HCT116 (cell line): ENCODE data around the gene KAT5. TPM values are rescaled to one million over a fixed set of nuclear protein-coding genes. Genes with fewer than 3 reads are reported as not detected.
A peak's percentile ranks its signal among the peaks of the same experiment; 100 is the strongest.

Source experiments
- ATAC-seq: fragments of 200-7000 bp; cut with Tn5 transposase; 2 replicates; pipeline ENCODE4 v1.9.1; 2020; ENCODE audit warnings: mild to moderate bottlenecking, moderate library complexity
- BruUV-seq: library from RNA; stranded (reverse); fragments of 400-500 nt; replicated peaks from 2 replicates; lab custom pipeline; 2021; lab: Mats Ljungman, UMichigan
- CTCF ChIA-PET: fragments of 300-600 bp; sonication (Branson Sonifier 250); formaldehyde crosslinking; loops from one replicate; lab custom pipeline; 2021; ENCODE audit warnings: antibody characterized with exemption; lab: Charles Lee
- POLR2A ChIA-PET: fragments of 300-600, 350-600 bp; sonication (Branson Sonifier 250); formaldehyde crosslinking; loops from one replicate; lab custom pipeline; 2021; ENCODE audit warnings: antibody characterized with exemption; lab: Charles Lee
- RAD21 ChIA-PET, 2 experiments: fragments of 300-600 bp; sonication (Branson Sonifier 250); formaldehyde crosslinking; loops; one replicate each; lab custom pipeline; 2023; ENCODE audit warnings: low total read pairs in 2 of 2; ENCODE audit not compliant: uncharacterized antibody in 2 of 2, unreplicated experiment in 2 of 2, low non-redundant PET in 1 of 2; lab: Charles Lee
- DNase-seq: peaks from one replicate; pipeline ENCODE4 v3.0.0-alpha.2; 2010; ENCODE audit warnings: low read depth, low spot score
- H2AFZ ChIP-seq: fragments of 200-600 bp; shearing (Covaris generic), sonication (generic); 2 replicates; pipeline ENCODE4 v1.6.1; 2017; ENCODE audit warnings: low read depth, mixed run types, mixed read lengths, antibody characterized with exemption, low read length; ENCODE audit not compliant: poor library complexity, severe bottlenecking
- H3K27ac ChIP-seq: 2 replicates; pipeline ENCODE4 v1.5.1; 2012; ENCODE audit warnings: low read depth, low read length
- H3K27me3 ChIP-seq: fragments of 200-600 bp; sonication (generic); 2 replicates; pipeline ENCODE4 v1.6.1; 2016; ENCODE audit warnings: mixed run types, low read length, mixed read lengths; ENCODE audit not compliant: insufficient read depth
- H3K36me3 ChIP-seq, 2 experiments: fragments of 200-500 bp in 1 of 2; fragments of 200-600 bp in 1 of 2; sonication (Bioruptor generic) in 1 of 2; sonication (generic) in 1 of 2; 2 replicates each; pipeline versions ENCODE4 v1.5.1 to v1.6.1; 2014 to 2016; ENCODE audit warnings: low read length in 2 of 2, inconsistent platforms in 1 of 2, mixed read lengths in 1 of 2, mixed run types in 1 of 2; ENCODE audit not compliant: insufficient read depth in 2 of 2, control insufficient read depth in 1 of 2
- H3K4me1 ChIP-seq, 2 experiments: fragments of 200-600 bp in 1 of 2; sonication (generic) in 1 of 2; 2 replicates each; pipeline versions ENCODE4 v1.5.1 to v1.6.1; 2012 to 2017; ENCODE audit warnings: low read length in 2 of 2, inconsistent platforms in 1 of 2, mild to moderate bottlenecking in 1 of 2, mixed read lengths in 1 of 2, mixed run types in 1 of 2, moderate library complexity in 1 of 2; ENCODE audit not compliant: insufficient read depth in 2 of 2, control insufficient read depth in 1 of 2
- H3K4me2 ChIP-seq: fragments of 200-600 bp; sonication (generic); 2 replicates; pipeline ENCODE4 v1.6.1; 2017; ENCODE audit warnings: mixed run types, low read length, mixed read lengths
- H3K4me3 ChIP-seq, 2 experiments: fragments of 200-600 bp in 1 of 2; sonication (generic) in 1 of 2; replicated peaks in 1 of 2; 2 replicates each; pipeline ENCODE4 v1.5.1; 2011 to 2016; ENCODE audit warnings: low read length in 2 of 2, control low read depth in 1 of 2, low read depth in 1 of 2, mild to moderate bottlenecking in 1 of 2, mixed read lengths in 1 of 2, mixed run types in 1 of 2
- H3K79me2 ChIP-seq: fragments of 200-600 bp; sonication (generic); 2 replicates; pipeline ENCODE4 v1.6.1; 2017; ENCODE audit warnings: mild to moderate bottlenecking, mixed run types, low read length, moderate library complexity, mixed read lengths; ENCODE audit not compliant: insufficient read depth
- H3K9ac ChIP-seq: fragments of 200-600 bp; sonication (generic); 2 replicates; pipeline ENCODE4 v1.6.1; 2016; ENCODE audit warnings: low read length, mixed read lengths
- H3K9me2 ChIP-seq: fragments of 200-600 bp; sonication (generic), shearing (Covaris generic); 2 replicates; pipeline ENCODE4 v1.6.1; 2017; ENCODE audit warnings: mixed run types, mild to moderate bottlenecking, moderate library complexity; ENCODE audit not compliant: insufficient read depth
- H3K9me3 ChIP-seq, 2 experiments: fragments of 200-500 bp in 1 of 2; fragments of 200-600 bp in 1 of 2; sonication (Bioruptor generic) in 1 of 2; sonication (generic) in 1 of 2; 2 replicates each; pipeline ENCODE4 v1.6.1; 2014 to 2017; ENCODE audit warnings: low read length in 2 of 2, mixed read lengths in 2 of 2, inconsistent platforms in 1 of 2, low read depth in 1 of 2, mild to moderate bottlenecking in 1 of 2, mixed run types in 1 of 2, moderate library complexity in 1 of 2; ENCODE audit not compliant: control insufficient read depth in 1 of 2, insufficient read depth in 1 of 2
- H4K20me1 ChIP-seq: fragments of 200-600 bp; sonication (generic), shearing (Covaris generic); 2 replicates; pipeline ENCODE4 v1.6.1; 2017; ENCODE audit warnings: mixed run types, mild to moderate bottlenecking, moderate library complexity; ENCODE audit not compliant: insufficient read depth
- EGR1 ChIP-seq: IDR thresholded peaks from 2 replicates; pipeline ENCODE4 v1.6.1; 2012; ENCODE audit warnings: low read depth
- FOSL1 ChIP-seq: IDR thresholded peaks from 2 replicates; pipeline ENCODE4 v1.6.1; 2012; ENCODE audit warnings: low read depth
- POLR2A ChIP-seq: IDR thresholded peaks from 2 replicates; pipeline ENCODE4 v1.7.0; 2011; ENCODE audit warnings: borderline replicate concordance; ENCODE audit not compliant: insufficient read depth, insufficient read length; ENCODE audit errors: extremely low read depth
- POLR2AphosphoS5 ChIP-seq: IDR thresholded peaks from 2 replicates; pipeline ENCODE4 v1.6.1; 2011; ENCODE audit warnings: mild to moderate bottlenecking, low read depth, low read length, moderate library complexity
- RAD21 ChIP-seq: IDR thresholded peaks from 2 replicates; pipeline ENCODE4 v1.6.1; 2012; ENCODE audit warnings: low read depth, mild to moderate bottlenecking
- SIN3A ChIP-seq: IDR thresholded peaks from 2 replicates; pipeline ENCODE4 v1.6.1; 2012; ENCODE audit warnings: low read depth
- SP1 ChIP-seq: IDR thresholded peaks from 2 replicates; pipeline ENCODE4 v1.6.1; 2012; ENCODE audit warnings: low read depth
- SRF ChIP-seq: IDR thresholded peaks from 2 replicates; pipeline ENCODE4 v1.6.1; 2012; ENCODE audit warnings: low read depth
- YY1 ChIP-seq: IDR thresholded peaks from 2 replicates; pipeline ENCODE4 v1.6.1; 2011; ENCODE audit warnings: low read length, low read depth, moderate library complexity, mild to moderate bottlenecking; ENCODE audit not compliant: insufficient replicate concordance; ENCODE audit errors: extremely low read depth
- ZNF274 ChIP-seq: fragments of 200-500 bp; sonication (Bioruptor generic); IDR thresholded peaks from 2 replicates; pipeline ENCODE4 v1.6.1; 2014; ENCODE audit warnings: mild to moderate bottlenecking, low read depth, low read length, inconsistent platforms
- intact Hi-C: fragments of 100-400 bp; cut with micrococcal nuclease; formaldehyde crosslinking; loops from 2 replicates; pipeline ENCODE4 v1.10.0; 2022
- total RNA-seq: library from RNA; stranded (reverse); gene quantifications from one replicate; pipeline ENCODE4 v1.2.1, GENCODE V29; 2021; ENCODE audit not compliant: unreplicated experiment
- TF ChIP-seq, protein P1 (sequence below), 3 experiments: fragments of 200-600 bp in 1 of 3; sonication (generic) in 1 of 3; IDR thresholded peaks in 2 of 3; conservative IDR thresholded peaks in 1 of 3; 2 replicates each; pipeline ENCODE4 v1.5.1; 2012 to 2017; ENCODE audit warnings: low read depth in 2 of 3, low read length in 2 of 3, antibody characterized with exemption in 1 of 3, borderline replicate concordance in 1 of 3, control low read depth in 1 of 3, mild to moderate bottlenecking in 1 of 3, mixed read lengths in 1 of 3, mixed run types in 1 of 3, moderate library complexity in 1 of 3; ENCODE audit not compliant: insufficient read depth in 1 of 3

KAT5 gene
- total RNA-seq, 1 experiment from 2014 or later = 78.7 TPM

DNA sequence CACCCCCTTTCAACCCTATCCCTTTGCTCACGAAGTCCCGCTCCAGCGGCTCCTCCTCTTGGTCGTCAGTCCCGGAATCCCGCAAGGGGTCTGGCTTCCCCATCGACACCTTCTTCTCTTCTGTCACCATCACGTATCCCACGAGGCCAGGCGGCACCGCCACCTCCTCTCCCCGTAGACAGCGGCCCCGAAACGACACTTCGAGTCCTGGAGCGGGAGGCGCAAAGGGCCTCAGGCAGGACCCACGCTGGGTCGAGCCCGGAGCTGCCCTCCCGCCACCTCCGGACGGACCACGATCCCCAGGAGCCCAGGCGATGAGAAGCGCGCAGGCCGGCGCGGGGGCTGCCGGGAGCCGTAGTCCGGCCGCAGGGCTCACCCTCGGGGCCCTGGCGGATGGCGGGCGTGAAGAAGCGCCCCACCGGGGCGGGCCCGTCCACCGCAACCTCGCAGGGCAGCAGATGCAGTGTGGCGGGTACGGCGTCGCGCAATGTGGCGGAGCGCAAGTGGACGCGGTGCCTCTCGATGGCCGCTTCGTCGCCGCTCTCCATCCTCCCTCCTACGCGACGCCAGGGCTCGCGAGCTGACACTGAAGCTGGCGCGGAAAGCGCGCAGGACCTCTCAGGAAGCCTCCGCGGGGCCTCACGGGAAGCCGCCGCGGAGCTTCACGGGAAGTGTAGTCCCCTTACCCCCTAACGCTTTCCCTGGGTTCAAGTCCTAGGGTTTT is 8.3 kb downstream of the KAT5 start, which contains the start of gene RNASEH2C (continued):
- TF ChIP-seq YY1 = peak; percentile 47
- TF ChIP-seq RAD21 = no peak
- TF ChIP-seq, all 23 proteins: peak for 5

DNA sequence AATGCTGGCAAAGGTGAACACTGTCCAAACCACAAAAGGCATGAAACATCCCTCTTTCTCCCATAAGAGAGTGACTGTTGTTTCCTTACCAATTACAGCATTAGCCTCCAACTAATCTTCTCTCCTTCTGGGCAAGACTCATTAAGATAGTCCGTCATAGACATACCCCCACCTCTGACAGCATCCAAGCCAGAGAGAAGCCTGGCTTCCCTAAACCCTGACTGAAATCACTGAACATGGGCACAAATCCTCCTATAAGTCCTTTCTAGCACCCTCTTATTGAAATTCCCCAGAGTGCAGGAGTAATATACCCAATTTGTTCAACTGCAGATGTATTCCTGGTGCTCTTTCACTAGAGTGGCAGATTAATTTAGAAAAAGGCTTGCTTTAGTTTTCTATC is 10.2 kb downstream of the KAT5 start:
- Histone ChIP-seq H2AFZ (no peak overlapping the region), H3K9me2 (no peaks in the 10 kb centered on the region), H4K20me1 (no peaks in the 10 kb centered on the region), H3K27me3 (no peaks in the 10 kb centered on the region), H3K9ac (no peak overlapping the region), H3K27ac (no peak overlapping the region), H3K9me3 (no peaks in the 10 kb centered on the region), H3K4me3 (no peak overlapping the region), H3K79me2 (peaks cover 31% of the 10 kb centered on the region), H3K4me2 (no peak overlapping the region), H3K4me1 (peaks cover 5 to 10% of the 10 kb centered on the region in 2 experiments; a peak in 3 of 4 replicates), H3K36me3 (peaks cover under 1 to 19% of the 10 kb centered on the region in 2 experiments; a peak in 2 of 4 replicates)
- DNase-seq (no peak), ATAC-seq (no peak)
- ChIA-PET CTCF (interaction anchor here (2.2 to 3.3 kb wide), 2 partner anchors 11 to 58 kb away, joined by 21 to 22 read pairs; partner anchors contain the start of genes AP5B1 and KAT5), RAD21 (no interaction called here), POLR2A (interaction anchor here (0.7 kb wide), 1 partner anchor 10 kb away, joined by 4 read pairs; the partner anchor contains the start of gene KAT5)
- BruUV-seq = no TSS peak
- no peak for TF ChIP-seq YY1
- TF ChIP-seq SP1 = no peak
- TF ChIP-seq ZNF274 = no peak
- no peak for TF ChIP-seq POLR2A
- TF ChIP-seq EGR1 = no peak
- TF ChIP-seq, protein P1, sequence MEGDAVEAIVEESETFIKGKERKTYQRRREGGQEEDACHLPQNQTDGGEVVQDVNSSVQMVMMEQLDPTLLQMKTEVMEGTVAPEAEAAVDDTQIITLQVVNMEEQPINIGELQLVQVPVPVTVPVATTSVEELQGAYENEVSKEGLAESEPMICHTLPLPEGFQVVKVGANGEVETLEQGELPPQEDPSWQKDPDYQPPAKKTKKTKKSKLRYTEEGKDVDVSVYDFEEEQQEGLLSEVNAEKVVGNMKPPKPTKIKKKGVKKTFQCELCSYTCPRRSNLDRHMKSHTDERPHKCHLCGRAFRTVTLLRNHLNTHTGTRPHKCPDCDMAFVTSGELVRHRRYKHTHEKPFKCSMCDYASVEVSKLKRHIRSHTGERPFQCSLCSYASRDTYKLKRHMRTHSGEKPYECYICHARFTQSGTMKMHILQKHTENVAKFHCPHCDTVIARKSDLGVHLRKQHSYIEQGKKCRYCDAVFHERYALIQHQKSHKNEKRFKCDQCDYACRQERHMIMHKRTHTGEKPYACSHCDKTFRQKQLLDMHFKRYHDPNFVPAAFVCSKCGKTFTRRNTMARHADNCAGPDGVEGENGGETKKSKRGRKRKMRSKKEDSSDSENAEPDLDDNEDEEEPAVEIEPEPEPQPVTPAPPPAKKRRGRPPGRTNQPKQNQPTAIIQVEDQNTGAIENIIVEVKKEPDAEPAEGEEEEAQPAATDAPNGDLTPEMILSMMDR (IDR thresholded peaks at IDR 0.05 in 2 of 3, conservative IDR thresholded peaks at IDR 0.05 in 1 of 3; ENCODE audit: borderline replicate concordance in 1 of 3, insufficient read depth in 1 of 3, low read depth in 2 of 3, low read length in 2 of 3) = no peak
- TF ChIP-seq SRF = no peak
- no peak for TF ChIP-seq SIN3A
- TF ChIP-seq FOSL1 = no peak
- TF ChIP-seq POLR2AphosphoS5 = no peak
- intact Hi-C loops = no loop called here
